GM12873 (cell line): Measurements from ENCODE around the gene ADAM8.

Experiments
- CTCF ChIP-seq: IDR thresholded peaks from 2 replicates; pipeline ENCODE4 v1.5.1; 2012; ENCODE audit warnings: low read depth, mild to moderate bottlenecking, moderate library complexity, low read length, control low read depth; ENCODE audit not compliant: insufficient read depth; ENCODE audit errors: missing control alignments

ADAM8 gene

GRCh38 chr10:133316266-133316665 is 39.6 kb upstream of the ADAM8 start:
- no peak for TF ChIP-seq CTCF

GRCh38 chr10:133315847-133316246 is 39.2 kb upstream of the ADAM8 start:
- TF ChIP-seq CTCF: no peak

DNA sequence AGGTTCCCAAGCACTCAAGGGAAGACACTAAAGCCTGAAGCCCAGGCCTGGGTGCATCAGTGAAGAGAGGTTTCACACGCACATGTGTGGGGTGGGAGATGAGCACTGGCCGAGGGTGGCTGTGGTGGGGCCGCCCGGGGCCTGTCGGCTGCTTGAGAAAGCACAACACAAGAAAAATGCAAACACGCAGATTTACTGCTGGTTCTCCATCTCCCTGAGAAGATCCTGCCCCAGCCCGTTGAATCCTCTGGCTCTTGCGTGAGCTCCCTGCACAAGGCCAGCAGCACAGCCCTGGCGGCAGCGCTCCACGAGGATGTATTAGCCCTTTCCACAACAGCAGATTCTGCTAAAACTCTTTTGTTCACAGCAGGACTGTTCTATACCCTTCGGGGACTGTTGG is 38.2 kb upstream of the ADAM8 start:
- no peak for TF ChIP-seq CTCF

DNA sequence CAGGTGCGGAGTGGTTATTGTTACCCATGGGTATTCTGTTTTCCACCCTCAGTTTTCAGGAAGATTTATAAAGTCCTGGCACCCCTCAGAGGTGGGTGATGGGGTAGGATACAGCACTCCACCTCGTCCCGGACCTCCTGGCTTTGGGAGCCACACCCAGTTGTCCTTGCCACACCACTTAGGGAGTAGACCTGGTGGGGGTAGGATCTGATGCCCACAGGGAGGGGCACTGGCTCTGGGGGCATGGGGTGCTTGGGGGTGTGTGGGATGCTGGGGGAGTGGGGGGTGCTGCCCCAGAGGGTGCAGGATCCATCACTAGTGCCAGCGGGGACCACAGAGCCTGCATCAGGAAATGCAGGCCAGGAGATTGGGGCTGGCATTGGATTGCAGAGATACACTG is 36.5 kb upstream of the ADAM8 start:
- no peak for TF ChIP-seq CTCF

- TF ChIP-seq CTCF: no peak
Observed at GRCh38 chr10:133312769-133313145, 36.1 kb upstream of the ADAM8 start.

DNA sequence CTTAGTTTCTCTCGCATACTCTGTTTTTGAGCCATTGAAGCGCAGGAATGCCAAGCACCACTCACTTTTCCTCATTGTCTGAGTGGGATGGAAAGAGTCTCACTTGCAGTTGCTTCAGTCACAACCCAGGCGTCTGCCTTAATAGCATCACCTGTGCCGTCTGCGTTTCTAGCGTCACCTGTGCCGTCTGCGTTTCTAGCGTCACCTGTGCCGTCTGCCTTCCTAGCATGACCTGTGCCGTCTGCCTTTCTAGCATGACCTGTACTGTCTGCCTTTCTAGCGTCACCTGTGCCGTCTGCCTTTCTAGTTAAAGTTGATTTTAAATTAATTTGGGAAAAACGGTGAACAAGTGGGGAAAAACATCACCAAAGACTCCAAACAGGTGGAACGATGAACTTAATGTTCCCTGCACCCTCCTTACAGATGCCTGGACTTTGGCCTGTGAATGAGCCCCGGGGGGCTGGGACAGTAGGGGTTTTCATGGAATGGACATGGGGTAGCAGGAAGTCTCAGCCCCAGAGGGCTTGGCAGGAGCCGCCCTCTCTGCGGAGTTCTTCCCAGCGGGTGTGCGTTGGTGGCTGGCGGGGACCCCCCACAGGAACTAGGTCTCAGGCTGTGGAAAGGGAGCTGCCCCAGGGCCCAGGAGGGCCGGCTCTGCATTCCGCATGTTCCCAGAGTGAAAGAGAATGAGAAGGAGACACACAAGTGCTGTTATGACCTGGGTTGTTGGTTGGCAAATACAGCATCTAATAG is 35.5 kb upstream of the ADAM8 start:
- no peak for TF ChIP-seq CTCF

GRCh38 chr10:133311570-133311969 is 34.9 kb upstream of the ADAM8 start:
- TF ChIP-seq CTCF: no peak
